COLO829 (cell line): Measurements from ENCODE around the gene DSG2.
A peak's percentile ranks its signal among the peaks of the same experiment; 100 is the strongest.
"Not testable (repeated sequence)": the region's sequence is repeated elsewhere in the genome, so short reads cannot be mapped to it uniquely, and the experiment has no call there.

Experiments
- DNase-seq: peaks from one replicate; pipeline ENCODE4 v3.0.0; 2012; ENCODE audit warnings: low spot score

Gene DSG2

DNA sequence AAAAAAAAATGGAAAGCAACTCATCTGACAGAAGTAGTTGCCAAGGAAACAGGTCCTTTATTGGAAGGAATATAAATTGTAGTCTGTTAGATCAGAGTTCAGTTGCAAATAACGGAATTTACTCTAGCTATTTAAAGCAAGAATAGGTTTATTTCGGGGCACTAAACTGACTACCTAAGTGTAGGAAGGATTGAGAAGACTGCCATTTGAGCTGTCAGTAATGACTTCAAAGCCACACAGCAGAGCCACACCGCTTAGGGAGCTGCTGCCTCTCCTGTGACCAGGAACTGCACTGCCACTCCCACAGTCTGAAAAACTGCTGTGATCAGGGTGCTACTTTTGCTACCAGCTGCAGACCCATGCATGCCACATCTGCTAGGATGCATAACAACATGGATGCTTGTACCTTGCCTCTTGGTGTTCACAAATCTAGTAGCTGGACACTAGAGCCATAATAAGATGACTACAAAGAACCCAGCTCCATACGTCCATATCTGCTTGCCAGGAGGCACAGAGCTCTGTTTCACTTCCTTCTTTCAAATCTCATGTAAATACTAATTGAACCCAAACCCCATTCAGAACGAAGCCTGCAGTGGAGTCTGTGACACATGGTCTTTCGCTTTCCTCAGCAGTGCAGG is 2.2 kb downstream of the DSG2 start:
- no peak for DNase-seq

- DNase-seq, result no peak
Observed at GRCh38 chr18:31503011-31503410, 5.0 kb downstream of the DSG2 start.

DNA sequence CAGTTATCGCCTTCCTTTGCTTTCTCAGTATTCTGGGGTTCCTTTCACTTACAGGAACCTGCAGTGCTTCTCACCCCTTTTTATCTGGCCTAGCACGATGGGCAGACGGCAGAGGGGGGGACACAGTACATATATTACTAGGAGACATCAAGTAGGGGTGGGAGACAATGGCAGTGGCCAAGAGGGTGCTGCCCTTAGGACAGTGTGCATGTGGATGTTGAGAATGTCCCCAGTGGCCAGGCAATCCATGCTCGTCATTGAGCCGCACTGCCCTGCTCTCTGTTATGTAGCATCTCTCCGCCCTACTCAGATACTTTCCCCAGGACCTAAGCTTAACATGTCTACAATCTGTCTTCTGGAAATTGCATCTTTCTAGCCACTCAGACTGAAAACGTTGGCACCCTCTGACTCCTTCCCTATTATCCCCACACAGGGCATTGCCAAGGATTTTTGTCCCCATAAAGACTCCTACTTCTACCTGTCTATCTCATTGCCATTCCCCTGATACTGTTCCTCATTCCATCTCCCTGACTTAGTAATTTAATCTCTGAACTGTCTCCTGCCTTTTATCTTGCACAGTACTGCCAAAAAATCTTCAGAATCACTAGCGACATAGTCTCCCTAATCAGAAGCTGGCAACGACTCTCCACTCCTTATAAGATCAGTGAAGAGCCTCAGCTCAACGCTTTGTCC is 6.6 kb downstream of the DSG2 start:
- DNase-seq, result no peak

DNA sequence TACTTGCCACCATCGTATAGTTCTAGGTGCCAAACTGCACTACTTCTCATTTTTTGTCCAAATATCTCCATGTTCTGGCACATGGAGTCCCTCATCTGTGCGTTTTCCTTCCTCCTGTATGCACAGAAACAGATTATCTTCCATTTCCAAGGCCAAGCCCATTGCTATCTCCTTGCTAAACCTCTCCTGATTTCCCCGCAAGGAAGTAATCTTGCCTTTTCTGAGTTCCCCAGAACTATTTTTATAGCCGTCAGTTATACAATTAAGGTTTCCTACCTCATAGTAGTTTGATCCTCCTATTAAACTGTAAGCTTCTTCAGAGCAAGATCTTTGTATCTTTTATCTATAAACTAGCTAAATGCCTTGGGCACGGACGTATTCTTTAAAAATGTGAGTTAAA is 7.2 kb downstream of the DSG2 start:
- no peak for DNase-seq

DNA sequence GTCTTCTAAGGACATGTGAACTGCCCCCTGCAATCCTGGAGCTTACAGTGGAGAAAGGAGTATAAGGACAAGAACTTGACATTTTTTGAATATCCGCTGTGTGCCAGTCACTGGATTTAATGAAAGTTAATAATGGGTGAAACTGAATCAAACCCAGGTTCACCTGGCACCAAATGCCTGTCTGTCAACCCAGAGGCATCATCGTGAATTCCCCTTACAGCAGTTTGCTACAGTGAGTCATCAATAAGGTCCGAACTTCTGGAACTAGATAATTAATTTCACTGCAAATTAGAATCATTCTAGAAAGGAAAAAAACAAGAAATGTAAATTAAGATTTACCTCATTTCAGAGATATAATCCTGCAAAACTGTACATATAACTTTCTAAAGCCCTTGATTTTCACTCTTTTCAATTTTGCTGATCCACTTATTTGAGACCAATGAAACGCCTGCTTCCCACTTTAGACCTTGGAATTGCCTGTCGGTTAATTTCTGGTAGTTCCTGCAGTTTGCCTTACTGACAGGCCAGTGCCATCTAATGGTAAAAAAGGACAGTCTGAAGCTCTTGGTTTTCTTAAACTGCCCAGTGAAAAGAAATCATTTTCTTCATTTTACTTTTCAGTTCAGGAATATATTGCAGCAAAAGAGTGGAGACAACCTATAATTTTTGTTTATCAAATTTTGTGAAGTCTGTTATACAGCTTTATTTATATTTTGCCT is 8.2 kb downstream of the DSG2 start:
- DNase-seq, result no peak

DNA sequence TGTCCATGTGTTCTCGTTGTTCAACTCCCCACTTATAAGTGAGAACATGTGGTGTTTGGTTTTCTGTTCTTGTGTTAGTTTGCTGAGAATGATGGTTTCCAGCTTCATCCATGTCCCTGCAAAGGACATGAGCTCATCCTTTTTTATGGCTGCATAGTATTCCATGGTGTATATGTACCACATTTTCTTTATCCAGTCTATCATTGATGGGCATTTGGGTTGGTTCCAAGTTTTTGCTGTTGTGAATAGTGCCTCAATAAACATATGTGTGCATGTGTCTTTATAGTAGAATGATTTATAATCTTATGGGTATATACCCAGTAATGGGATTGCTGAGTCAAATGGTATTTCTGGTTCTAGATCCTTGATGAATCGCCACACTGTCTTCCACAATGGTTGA is 9.1 kb downstream of the DSG2 start:
- not testable (repeated sequence) for DNase-seq

- no peak for DNase-seq
Observed at GRCh38 chr18:31508781-31509180, 10.8 kb downstream of the DSG2 start.

DNA sequence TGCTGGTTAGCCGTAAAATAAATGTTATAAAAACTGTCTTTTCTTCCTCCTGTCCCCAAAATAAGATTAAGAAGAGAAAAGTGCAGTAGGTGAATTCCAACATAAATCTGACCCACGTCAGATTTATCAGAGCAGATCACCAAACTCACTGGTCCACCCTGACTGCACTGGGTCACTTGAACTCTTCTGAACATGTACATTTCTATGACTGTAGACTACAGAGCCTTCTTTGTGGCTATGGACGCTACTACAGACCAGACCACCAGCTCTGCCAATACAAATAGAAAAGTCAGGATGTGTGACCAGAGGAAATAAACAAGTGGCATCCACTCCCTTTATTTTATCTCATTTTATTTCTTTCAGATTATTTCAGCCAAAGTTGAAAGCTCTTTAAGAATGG is 11.6 kb downstream of the DSG2 start:
- DNase-seq, result no peak

GRCh38 chr18:31510319-31510718 is 12.3 kb downstream of the DSG2 start:
- peak; percentile 88 for DNase-seq

- no peak for DNase-seq
Observed at GRCh38 chr18:31511098-31511497, 13.1 kb downstream of the DSG2 start.

GRCh38 chr18:31512203-31512764 is 14.3 kb downstream of the DSG2 start:
- DNase-seq, result no peak

- DNase-seq, result peak; percentile 66
Observed at GRCh38 chr18:31513189-31513935, 15.4 kb downstream of the DSG2 start.

- no peak for DNase-seq
Observed at GRCh38 chr18:31516437-31516836, 18.5 kb downstream of the DSG2 start.

DNA sequence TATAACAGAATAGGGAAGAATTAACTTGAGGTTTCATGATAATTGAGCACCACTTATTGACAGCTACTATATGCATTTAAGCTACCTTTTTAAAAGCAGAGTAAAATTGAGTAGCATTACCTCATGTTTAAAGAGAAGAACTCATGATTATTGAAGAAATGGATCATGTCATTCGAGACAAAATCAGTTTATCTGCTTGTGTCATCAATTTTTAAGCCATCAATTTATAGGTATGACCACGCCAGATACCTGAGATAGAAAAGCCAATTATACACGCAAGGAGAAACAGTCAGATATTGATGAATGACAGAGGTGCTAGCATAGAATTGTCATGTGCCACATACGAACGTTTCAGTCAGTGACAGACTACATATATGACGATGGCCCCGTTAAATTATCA is 28.4 kb downstream of the DSG2 start:
- no peak for DNase-seq

GRCh38 chr18:31533236-31533635 is 35.3 kb downstream of the DSG2 start:
- DNase-seq, result no peak

DNA sequence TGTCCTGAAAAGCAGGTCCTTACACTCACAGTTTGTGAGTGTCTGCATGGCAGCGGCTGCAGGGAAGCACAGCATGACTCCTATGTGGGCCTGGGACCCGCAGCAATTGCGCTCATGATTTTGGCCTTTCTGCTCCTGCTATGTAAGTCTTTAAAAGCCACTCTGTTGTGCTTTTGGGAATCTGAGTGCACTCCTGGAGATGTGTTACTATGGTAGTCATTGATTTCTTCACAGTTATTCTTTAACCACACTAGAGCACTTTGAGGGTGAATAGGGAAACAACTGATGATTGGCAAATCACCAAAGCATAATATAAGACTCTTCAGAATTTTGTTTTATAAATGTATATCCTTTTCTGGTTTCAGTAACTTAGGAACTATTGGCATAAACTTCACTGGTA is 40.9 kb downstream of the DSG2 start:
- DNase-seq, result no peak

- no peak for DNase-seq
Observed at GRCh38 chr18:31546476-31546875, 48.5 kb downstream of the DSG2 start.

DNA sequence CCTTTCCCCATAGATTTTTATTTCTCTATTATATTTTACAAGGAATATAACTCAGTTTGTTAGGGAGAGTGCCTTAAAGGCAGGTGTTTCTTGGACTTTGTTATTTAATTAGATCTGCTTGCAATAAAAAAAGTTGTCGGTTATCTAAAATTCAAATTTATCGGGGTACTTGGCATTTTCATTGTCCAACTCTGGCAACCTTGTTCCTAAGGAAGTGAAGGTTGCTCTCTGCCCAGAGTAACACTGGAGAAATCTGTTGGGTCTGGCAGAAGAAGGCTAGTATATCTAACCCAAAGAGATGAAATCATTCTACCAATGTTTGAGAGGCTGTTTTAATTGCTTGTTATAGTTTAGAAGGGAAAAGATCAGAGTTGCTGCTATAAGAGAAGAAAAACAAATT is 50.9 kb downstream of the DSG2 start:
- DNase-seq, result no peak

- no peak for DNase-seq
Observed at GRCh38 chr18:31549416-31549815, 51.4 kb downstream of the DSG2 start.

DNA sequence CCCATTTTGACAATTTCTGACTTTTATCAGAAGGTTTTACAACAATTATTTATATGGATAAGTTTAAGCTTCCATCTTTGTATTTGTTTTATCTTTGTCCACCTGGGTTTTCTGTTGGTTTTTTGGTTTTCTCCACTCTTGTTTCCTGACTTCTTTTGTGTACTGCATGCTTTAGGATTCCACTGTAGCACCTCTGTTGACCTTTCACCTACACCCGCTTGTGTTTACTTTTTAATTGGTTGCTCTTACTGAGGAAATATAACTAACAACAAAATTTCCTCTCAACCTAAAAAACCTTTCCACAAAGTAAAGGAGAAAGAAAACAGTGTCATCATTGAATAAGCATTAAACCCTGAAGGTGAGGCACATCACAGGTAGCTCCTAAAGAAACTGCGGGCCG is 53.9 kb downstream of the DSG2 start:
- DNase-seq, result no peak

- DNase-seq, result no peak
Observed at GRCh38 chr18:31553800-31554199, 55.8 kb downstream of the DSG2 start.

- DNase-seq, result no peak
Observed at GRCh38 chr18:31554776-31555175, 56.8 kb downstream of the DSG2 start.
